Stimulated activated CD8-positive, alpha-beta memory T cell treated with anti-CD3 and anti-CD28 coated beads, Interleukin-12 subunit alpha, Interleukin-12 subunit beta, amount 100 ng/mL, for 24 hours (primary cell): Measurements from ENCODE around the gene ATP2B3.

Experiments
- DNase-seq: peaks from one replicate; pipeline ENCODE4 v3.0.0-alpha.2; 2020; ENCODE audit errors: extremely low read depth

Gene ATP2B3

GRCh38 chrX:153488231-153488914, 29.1 kb upstream of the ATP2B3 start:
- no peak for DNase-seq

- no peak for DNase-seq
Measured at GRCh38 chrX:153490217-153490930, 27.1 kb upstream of the ATP2B3 start.

- DNase-seq: no peak
Measured at GRCh38 chrX:153491351-153491914, 26.0 kb upstream of the ATP2B3 start.

- no peak for DNase-seq
Measured at GRCh38 chrX:153491918-153492317, 25.5 kb upstream of the ATP2B3 start.

- no peak for DNase-seq
Measured at GRCh38 chrX:153492543-153492942, 24.9 kb upstream of the ATP2B3 start.

- no peak for DNase-seq
Measured at GRCh38 chrX:153493085-153493484, 24.4 kb upstream of the ATP2B3 start.

- no peak for DNase-seq
Measured at GRCh38 chrX:153494061-153494460, 23.4 kb upstream of the ATP2B3 start.

GRCh38 chrX:153494541-153495361, 22.7 kb upstream of the ATP2B3 start, which contains the start of gene BGN:
TSS of gene BGN (plus strand) at chrX:153494980. CDS start at chrX:153504632, 9,652 bp downstream.
- no peak for DNase-seq

GRCh38 chrX:153495362-153495751, 22.1 kb upstream of the ATP2B3 start:
- DNase-seq: no peak

- no peak for DNase-seq
Measured at GRCh38 chrX:153495903-153496589, 21.4 kb upstream of the ATP2B3 start.

GRCh38 chrX:153496590-153496959, 20.9 kb upstream of the ATP2B3 start:
- DNase-seq: no peak

- DNase-seq: no peak
Measured at GRCh38 chrX:153498453-153498852, 19.0 kb upstream of the ATP2B3 start.

- DNase-seq: no peak
Measured at GRCh38 chrX:153499341-153499740, 18.1 kb upstream of the ATP2B3 start.

- no peak for DNase-seq
Measured at GRCh38 chrX:153499876-153500275, 17.6 kb upstream of the ATP2B3 start.

- DNase-seq: no peak
Measured at GRCh38 chrX:153500676-153501280, 16.7 kb upstream of the ATP2B3 start.

- DNase-seq: no peak
Measured at GRCh38 chrX:153501530-153501929, 15.9 kb upstream of the ATP2B3 start.

- DNase-seq: no peak
Measured at GRCh38 chrX:153502131-153502530, 15.3 kb upstream of the ATP2B3 start.

GRCh38 chrX:153502796-153503195, 14.6 kb upstream of the ATP2B3 start:
- no peak for DNase-seq

- DNase-seq: no peak
Measured at GRCh38 chrX:153504445-153505016, 12.9 kb upstream of the ATP2B3 start.

GRCh38 chrX:153505361-153505760, 12.1 kb upstream of the ATP2B3 start:
- DNase-seq: no peak
